GM10266 (cell line): Measurements from ENCODE around the gene ITGA7.

Experiments
- DNase-seq: peaks from one replicate; pipeline ENCODE4 v3.0.0; 2012; ENCODE audit errors: extremely low spot score
- TF ChIP-seq, protein P1 (sequence below): IDR thresholded peaks from 2 replicates; pipeline ENCODE4 v1.5.1; 2012; ENCODE audit warnings: mild to moderate bottlenecking, low read depth; ENCODE audit not compliant: control insufficient read depth, insufficient read depth; ENCODE audit errors: missing control alignments

The ITGA7 gene

DNA sequence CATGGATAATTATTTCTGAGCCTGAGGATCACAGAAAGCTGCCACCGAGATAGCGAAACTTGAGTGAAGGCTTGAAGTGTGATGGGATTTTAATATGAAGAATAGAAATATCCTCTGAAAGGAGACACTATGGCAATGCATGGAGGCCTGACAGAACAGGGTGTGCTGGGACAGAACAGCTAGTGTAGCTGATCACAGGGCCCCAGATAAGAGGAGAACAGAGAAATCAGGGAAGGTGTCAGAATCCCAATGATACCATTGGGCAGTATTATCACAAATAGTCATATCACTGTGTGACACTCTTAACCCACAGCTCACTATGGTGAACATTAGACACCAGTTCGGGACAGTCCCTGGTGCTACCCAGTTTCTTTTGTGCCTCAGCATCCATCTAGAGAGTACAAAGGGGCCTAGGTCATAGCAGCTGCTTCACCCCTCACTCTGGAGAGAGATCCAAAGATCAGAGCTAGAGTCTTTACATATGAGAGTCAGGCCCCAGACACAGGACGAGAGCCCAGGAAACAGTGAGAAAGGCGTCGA, 71.5 kb downstream of the ITGA7 start:
- TF ChIP-seq, protein P1, sequence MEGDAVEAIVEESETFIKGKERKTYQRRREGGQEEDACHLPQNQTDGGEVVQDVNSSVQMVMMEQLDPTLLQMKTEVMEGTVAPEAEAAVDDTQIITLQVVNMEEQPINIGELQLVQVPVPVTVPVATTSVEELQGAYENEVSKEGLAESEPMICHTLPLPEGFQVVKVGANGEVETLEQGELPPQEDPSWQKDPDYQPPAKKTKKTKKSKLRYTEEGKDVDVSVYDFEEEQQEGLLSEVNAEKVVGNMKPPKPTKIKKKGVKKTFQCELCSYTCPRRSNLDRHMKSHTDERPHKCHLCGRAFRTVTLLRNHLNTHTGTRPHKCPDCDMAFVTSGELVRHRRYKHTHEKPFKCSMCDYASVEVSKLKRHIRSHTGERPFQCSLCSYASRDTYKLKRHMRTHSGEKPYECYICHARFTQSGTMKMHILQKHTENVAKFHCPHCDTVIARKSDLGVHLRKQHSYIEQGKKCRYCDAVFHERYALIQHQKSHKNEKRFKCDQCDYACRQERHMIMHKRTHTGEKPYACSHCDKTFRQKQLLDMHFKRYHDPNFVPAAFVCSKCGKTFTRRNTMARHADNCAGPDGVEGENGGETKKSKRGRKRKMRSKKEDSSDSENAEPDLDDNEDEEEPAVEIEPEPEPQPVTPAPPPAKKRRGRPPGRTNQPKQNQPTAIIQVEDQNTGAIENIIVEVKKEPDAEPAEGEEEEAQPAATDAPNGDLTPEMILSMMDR: no peak
- no peak for DNase-seq
